Liver (tissue), 9 donors: ENCODE measurements around the gene SLC35B1. TPM values are rescaled to one million over a fixed set of nuclear protein-coding genes. Genes with fewer than 3 reads are reported as not detected.

ENCODE experiments used
- DNase-seq: peaks from one replicate; pipeline ENCODE4 v3.0.0-alpha.2; 2017; ENCODE audit warnings: low spot score
- H3K27ac ChIP-seq, 2 donors: one replicate each; pipeline ENCODE4 v1.7.0; 2013; ENCODE audit warnings: inconsistent platforms in 2 of 2, low read length in 2 of 2, control low read depth in 1 of 2, low read depth in 1 of 2, mild to moderate bottlenecking in 1 of 2
- H3K27me3 ChIP-seq, 4 donors: one replicate each; pipeline versions ENCODE4 v1.6.1 to v1.7.0; 2013; ENCODE audit warnings: low read length in 3 of 4, inconsistent platforms in 1 of 4, mild to moderate bottlenecking in 1 of 4, moderate library complexity in 1 of 4; ENCODE audit not compliant: control insufficient read depth in 4 of 4, insufficient read depth in 4 of 4
- H3K36me3 ChIP-seq, 4 donors: one replicate each; pipeline versions ENCODE4 v1.6.1 to v1.7.0; 2013; ENCODE audit warnings: low read length in 3 of 4, mild to moderate bottlenecking in 3 of 4, low read depth in 1 of 4, moderate library complexity in 1 of 4; ENCODE audit not compliant: control insufficient read depth in 4 of 4, insufficient read depth in 3 of 4
- H3K4me1 ChIP-seq, 4 donors: one replicate each; pipeline versions ENCODE4 v1.6.1 to v1.7.0; 2013; ENCODE audit warnings: low read length in 3 of 4, mild to moderate bottlenecking in 3 of 4, moderate library complexity in 1 of 4; ENCODE audit not compliant: control insufficient read depth in 4 of 4, insufficient read depth in 4 of 4
- H3K4me3 ChIP-seq, 3 donors: one replicate each; pipeline versions ENCODE4 v1.6.1 to v1.7.0; 2013; ENCODE audit warnings: low read length in 3 of 3, control low read depth in 1 of 3, low read depth in 1 of 3, mild to moderate bottlenecking in 1 of 3
- H3K9ac ChIP-seq, 2 donors: one replicate each; pipeline ENCODE4 v1.7.0; 2013; ENCODE audit warnings: low read length in 2 of 2, mild to moderate bottlenecking in 2 of 2, moderate library complexity in 2 of 2, control low read depth in 1 of 2, low read depth in 1 of 2
- H3K9me3 ChIP-seq, 4 donors: one replicate each; pipeline versions ENCODE4 v1.6.1 to v1.7.0; 2013; ENCODE audit warnings: low read length in 3 of 4; ENCODE audit not compliant: control insufficient read depth in 4 of 4
- ATF3 ChIP-seq: IDR thresholded peaks from 2 replicates; pipeline ENCODE4 v1.6.1; 2016; ENCODE audit warnings: antibody characterized with exemption
- CTCF ChIP-seq: fragments of 150-350 bp; IDR thresholded peaks from 2 replicates; pipeline ENCODE4 v1.5.1; 2017; ENCODE audit warnings: improper control_type of control experiment, low read depth, low read length; ENCODE audit not compliant: missing input control
- EGR1 ChIP-seq, 2 donors: IDR thresholded peaks; 2 replicates each; pipeline ENCODE4 v1.6.1; 2016 to 2018; ENCODE audit warnings: antibody characterized with exemption in 2 of 2, low read depth in 2 of 2
- FOXA1 ChIP-seq: IDR thresholded peaks from 2 replicates; pipeline ENCODE4 v1.6.1; 2016; ENCODE audit warnings: antibody characterized with exemption
- FOXA2 ChIP-seq: IDR thresholded peaks from 2 replicates; pipeline ENCODE4 v1.6.1; 2016; ENCODE audit warnings: antibody characterized with exemption
- GABPA ChIP-seq, 2 donors: IDR thresholded peaks in 1 of 2; conservative IDR thresholded peaks in 1 of 2; 2 replicates each; pipeline ENCODE4 v1.6.1; 2016; ENCODE audit warnings: antibody characterized with exemption in 2 of 2, mild to moderate bottlenecking in 1 of 2, moderate library complexity in 1 of 2
- HNF4A ChIP-seq, 2 donors: conservative IDR thresholded peaks; 2 replicates each; pipeline ENCODE4 v1.6.1; 2016; ENCODE audit warnings: antibody characterized with exemption in 2 of 2, mild to moderate bottlenecking in 2 of 2
- HNF4G ChIP-seq: IDR thresholded peaks from 2 replicates; pipeline ENCODE4 v1.6.1; 2016; ENCODE audit warnings: antibody characterized with exemption
- JUND ChIP-seq, 2 donors: IDR thresholded peaks; 2 replicates each; pipeline ENCODE4 v1.6.1; 2016; ENCODE audit warnings: antibody characterized with exemption in 2 of 2
- MAX ChIP-seq: IDR thresholded peaks from 2 replicates; pipeline ENCODE4 v1.6.1; 2016; ENCODE audit warnings: antibody characterized with exemption
- NR2F2 ChIP-seq: IDR thresholded peaks from 2 replicates; pipeline ENCODE4 v1.6.1; 2016; ENCODE audit warnings: antibody characterized with exemption
- RAD21 ChIP-seq, 2 donors: IDR thresholded peaks; 2 replicates each; pipeline ENCODE4 v1.6.1; 2016; ENCODE audit warnings: antibody characterized with exemption in 2 of 2, mild to moderate bottlenecking in 2 of 2
- REST ChIP-seq: IDR thresholded peaks from 2 replicates; pipeline ENCODE4 v1.6.1; 2016; ENCODE audit warnings: antibody characterized with exemption, mild to moderate bottlenecking
- RXRA ChIP-seq, 2 donors: IDR thresholded peaks; 2 replicates each; pipeline ENCODE4 v1.6.1; 2017 to 2018; ENCODE audit warnings: antibody characterized with exemption in 2 of 2, mild to moderate bottlenecking in 1 of 2
- SP1 ChIP-seq: IDR thresholded peaks from 2 replicates; pipeline ENCODE4 v1.6.1; 2018; ENCODE audit warnings: antibody characterized with exemption, mild to moderate bottlenecking
- TAF1 ChIP-seq: conservative IDR thresholded peaks from 2 replicates; pipeline ENCODE4 v1.6.1; 2016; ENCODE audit warnings: antibody characterized with exemption, mild to moderate bottlenecking
- YY1 ChIP-seq: IDR thresholded peaks from 2 replicates; pipeline ENCODE4 v1.6.1; 2016; ENCODE audit warnings: antibody characterized with exemption, mild to moderate bottlenecking
- ZBTB33 ChIP-seq: IDR thresholded peaks from 2 replicates; pipeline ENCODE4 v1.6.1; 2016; ENCODE audit warnings: antibody characterized with exemption
- WGBS: extraction: QIAGEN DNeasy Blood & Tissue Kit; methylation state at CpG from one replicate; pipeline ENCODE4 v1.1.7; 2013; 5-methylcytosine and 5-hydroxymethylcytosine counted together
- polyA plus RNA-seq, 2 donors: library from polyadenylated mRNA; stranded (reverse) in 1 of 2; unstranded in 1 of 2; fragments of 200-250 nt in 1 of 2; fragments of >200 nt in 1 of 2; fragmentation: Nextera tagmentation in 1 of 2; extraction: Ambion mirVana in 1 of 2; gene quantifications; one replicate each; pipeline versions ENCODE4 v1.2.1 to v1.2.3, GENCODE V29; 2013 to 2015
- total RNA-seq, 2 donors: library from RNA; depleted of rRNA; stranded (reverse); fragments of >200 nt; gene quantifications; one replicate each; pipeline ENCODE4 v1.2.3, GENCODE V29; 2014
- donor health status: healthy.
- donor health status: healthy.
- donor health status: healthy.
- donor health status: healthy.
- donor health status: healthy.

Gene SLC35B1
- total and polyA plus RNA-seq, 4 donors: 29.8 to 90.1 (median 76.8) TPM

GRCh38 chr17:49741692-49742076 lies 33.9 kb upstream of the SLC35B1 start:
- Histone ChIP-seq H3K27ac (peak overlapping the region in 1 of 2 donors; percentile 39), H3K27me3 (no peaks in the 10 kb centered on the region), H3K9me3 (no peaks in the 10 kb centered on the region), H3K4me1 (peaks cover 2 to 26% (median 16%) of the 10 kb centered on the region in 4 donors), H3K4me3 (no peak overlapping the region), H3K36me3 (no peaks in the 10 kb centered on the region), H3K9ac (no peak overlapping the region)
- no peak for TF ChIP-seq TAF1
- no peak for TF ChIP-seq ATF3
- no peak for TF ChIP-seq YY1
- no peak for TF ChIP-seq RAD21 (IDR thresholded peaks at IDR 0.05)
- TF ChIP-seq FOXA2: no peak
- TF ChIP-seq JUND (IDR thresholded peaks at IDR 0.05): no peak
- TF ChIP-seq FOXA1: no peak
- no peak for TF ChIP-seq EGR1 (IDR thresholded peaks at IDR 0.05; ENCODE audit: low read depth in 2 of 2)
- TF ChIP-seq NR2F2: no peak
- no peak for TF ChIP-seq MAX
- no peak for TF ChIP-seq REST
- TF ChIP-seq SP1: no peak
- TF ChIP-seq HNF4A (conservative IDR thresholded peaks at IDR 0.05): no peak
- TF ChIP-seq HNF4G: no peak
- no peak for TF ChIP-seq GABPA (IDR thresholded peaks at IDR 0.05 in 1 of 2, conservative IDR thresholded peaks at IDR 0.05 in 1 of 2)
- TF ChIP-seq CTCF: no peak
- TF ChIP-seq ZBTB33: no peak
- no peak for TF ChIP-seq RXRA (IDR thresholded peaks at IDR 0.05)
- no peak for DNase-seq
- WGBS: 67% methylated on average over 3 of the region's 3 CpGs
